ENCODE results near the gene ZFAND3.

Gene ZFAND3, protein sequence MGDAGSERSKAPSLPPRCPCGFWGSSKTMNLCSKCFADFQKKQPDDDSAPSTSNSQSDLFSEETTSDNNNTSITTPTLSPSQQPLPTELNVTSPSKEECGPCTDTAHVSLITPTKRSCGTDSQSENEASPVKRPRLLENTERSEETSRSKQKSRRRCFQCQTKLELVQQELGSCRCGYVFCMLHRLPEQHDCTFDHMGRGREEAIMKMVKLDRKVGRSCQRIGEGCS

DNA sequence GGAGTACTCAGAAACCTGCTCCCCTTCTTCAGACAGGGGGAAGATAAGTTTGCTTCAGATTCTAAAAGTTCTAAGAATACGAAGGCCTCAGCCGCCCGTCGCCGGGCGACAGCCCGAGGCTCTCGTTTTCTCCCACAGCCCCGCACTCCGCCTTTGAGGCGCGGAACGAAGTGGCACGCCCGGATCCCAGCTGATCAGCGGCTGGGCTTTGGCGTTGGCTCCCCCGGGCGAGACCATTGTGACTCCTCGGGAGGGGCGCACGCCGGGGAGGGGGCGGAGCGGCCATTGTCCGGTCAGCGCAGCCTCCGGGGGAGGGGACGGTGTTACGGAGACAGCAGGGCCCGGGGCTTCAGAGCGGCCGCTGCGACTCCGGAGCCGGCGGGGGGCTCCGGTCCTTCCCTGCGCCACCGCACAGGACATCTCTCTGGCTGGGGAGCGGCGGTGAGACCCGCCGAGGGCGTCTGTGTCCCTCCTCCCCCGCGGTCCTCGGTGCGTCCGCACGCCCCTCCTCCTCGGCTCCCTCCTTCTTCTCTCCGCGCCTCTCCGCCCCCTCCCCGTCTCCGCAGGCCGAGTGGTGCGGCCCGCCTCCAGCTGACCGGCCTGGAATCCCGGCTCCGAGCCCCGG is at the start of gene ZFAND3:
ZFAND3 (plus strand) TSS at position 551 of the 625 bp plus-strand sequence. CDS start 219 bp downstream, outside the sequence.
- DNase-seq, result peak; percentile 96

GRCh38 chr6:37774028-37774680 is 45.4 kb upstream of the ZFAND3 start:
- DNase-seq, result no peak

- DNase-seq, result no peak
These were observed 43.0 kb upstream of the ZFAND3 start for GRCh38 chr6:37776566-37776965.

- DNase-seq, result no peak
These were observed 42.2 kb upstream of the ZFAND3 start for GRCh38 chr6:37777272-37777834.

DNA sequence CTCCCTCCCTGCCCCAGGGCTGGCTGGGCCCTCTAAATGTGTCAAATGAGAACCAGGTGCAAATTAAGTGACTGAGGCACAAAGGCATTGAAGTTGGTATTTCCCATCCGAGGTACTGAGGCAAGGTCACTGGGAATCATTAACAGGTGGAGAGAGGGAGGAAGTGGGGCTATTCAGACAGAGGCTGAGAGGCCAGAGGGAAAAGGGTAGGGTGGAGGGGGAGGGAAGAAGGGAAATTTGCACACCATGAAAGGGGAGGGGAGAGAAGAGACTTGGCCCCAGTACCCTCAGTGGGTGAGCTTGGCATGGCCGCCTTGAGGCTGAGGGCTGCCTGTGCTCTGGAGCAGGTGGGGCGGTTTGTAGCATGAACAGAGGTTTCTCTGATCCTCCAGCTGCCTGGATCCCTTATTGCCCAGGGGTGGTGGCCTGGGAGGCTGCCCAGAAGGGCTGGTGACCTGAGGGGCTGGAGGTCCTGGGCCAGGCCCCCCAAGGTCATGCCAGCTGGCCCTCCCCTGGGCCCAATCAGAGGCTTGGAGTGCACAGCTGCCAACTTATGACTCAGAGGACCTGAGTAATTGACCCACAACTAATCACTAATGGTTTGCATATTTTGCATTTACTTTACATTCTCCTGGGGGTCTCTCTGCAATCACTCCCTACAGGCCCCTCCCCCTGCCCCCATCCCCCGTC is 40.3 kb upstream of the ZFAND3 start:
- no peak for DNase-seq

GRCh38 chr6:37779902-37780628 is 39.5 kb upstream of the ZFAND3 start:
- no peak for DNase-seq

GRCh38 chr6:37781788-37782187 is 37.7 kb upstream of the ZFAND3 start:
- DNase-seq, result no peak

DNA sequence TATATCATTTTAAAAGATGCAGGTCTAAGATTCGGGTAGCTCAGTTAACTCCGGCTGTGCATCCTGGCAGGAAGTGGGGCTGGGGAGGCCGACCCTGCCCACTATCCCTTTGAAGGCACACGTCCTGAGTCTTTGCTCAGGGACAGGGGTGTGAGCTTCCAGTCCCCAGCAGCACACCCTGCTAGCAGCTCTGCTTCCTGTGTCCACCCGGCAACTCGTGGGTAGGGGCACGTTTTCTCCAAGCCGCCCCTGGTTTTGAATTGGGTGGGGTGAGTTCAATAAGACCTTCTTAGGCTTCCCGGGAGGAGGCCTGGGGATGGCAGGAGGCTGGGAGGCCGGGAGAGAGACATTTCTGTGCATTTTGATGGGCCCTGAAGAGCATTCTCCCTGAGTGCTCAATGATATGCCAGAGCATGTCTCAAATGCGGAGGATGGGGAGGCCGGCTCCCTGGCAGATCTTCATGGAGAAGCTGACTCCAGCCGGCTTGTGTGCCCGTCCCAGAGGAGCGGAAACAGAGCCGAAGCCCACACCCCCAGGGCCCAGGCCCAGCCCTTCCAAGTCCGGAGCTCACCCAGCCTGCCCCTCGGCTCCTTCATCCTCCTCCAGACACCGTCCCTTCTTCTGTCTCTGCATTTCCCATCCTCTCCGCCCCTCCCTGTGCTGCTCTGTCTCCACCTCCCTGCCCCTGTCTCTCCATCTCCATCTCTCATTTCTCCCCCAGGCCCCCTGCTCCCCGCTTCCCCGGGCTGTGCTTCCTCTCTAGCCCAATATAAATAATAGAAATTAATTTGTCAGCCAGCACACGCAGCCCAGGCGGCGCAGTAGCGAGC is 36.3 kb upstream of the ZFAND3 start:
- DNase-seq, result no peak

GRCh38 chr6:37783856-37784584 is 35.5 kb upstream of the ZFAND3 start:
- DNase-seq, result peak; percentile 6

- peak; percentile 76 for DNase-seq
These were observed 35.0 kb upstream of the ZFAND3 start for GRCh38 chr6:37784585-37784967.

GRCh38 chr6:37785002-37785662 is 34.4 kb upstream of the ZFAND3 start:
- DNase-seq, result no peak

GRCh38 chr6:37785663-37786270 is 33.8 kb upstream of the ZFAND3 start:
- no peak for DNase-seq

GRCh38 chr6:37787216-37787615 is 32.3 kb upstream of the ZFAND3 start:
- DNase-seq, result no peak

DNA sequence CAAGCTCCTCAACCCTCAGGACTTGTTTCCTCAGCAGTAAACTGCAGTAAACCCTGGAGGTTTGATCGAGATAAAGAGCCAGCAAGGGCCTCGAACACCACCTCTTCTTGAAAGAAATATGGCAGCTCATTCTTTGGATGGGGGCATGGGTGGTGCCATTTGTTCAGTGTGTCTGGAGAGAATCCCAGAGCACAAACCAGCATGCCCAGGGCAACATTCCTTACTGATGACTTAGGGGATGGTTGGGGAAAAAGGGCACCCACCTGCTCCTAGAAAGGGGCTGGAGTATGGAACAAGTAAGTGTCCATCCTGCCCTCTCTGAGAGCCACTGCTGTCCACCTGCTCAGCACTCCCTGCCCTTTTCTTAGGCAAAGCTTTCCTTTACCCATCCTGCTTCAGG is 31.3 kb upstream of the ZFAND3 start:
- DNase-seq, result no peak

- DNase-seq, result peak; percentile 94
These were observed 28.2 kb upstream of the ZFAND3 start for GRCh38 chr6:37791156-37791919.

GRCh38 chr6:37792457-37793033 is 27.0 kb upstream of the ZFAND3 start:
- no peak for DNase-seq

DNA sequence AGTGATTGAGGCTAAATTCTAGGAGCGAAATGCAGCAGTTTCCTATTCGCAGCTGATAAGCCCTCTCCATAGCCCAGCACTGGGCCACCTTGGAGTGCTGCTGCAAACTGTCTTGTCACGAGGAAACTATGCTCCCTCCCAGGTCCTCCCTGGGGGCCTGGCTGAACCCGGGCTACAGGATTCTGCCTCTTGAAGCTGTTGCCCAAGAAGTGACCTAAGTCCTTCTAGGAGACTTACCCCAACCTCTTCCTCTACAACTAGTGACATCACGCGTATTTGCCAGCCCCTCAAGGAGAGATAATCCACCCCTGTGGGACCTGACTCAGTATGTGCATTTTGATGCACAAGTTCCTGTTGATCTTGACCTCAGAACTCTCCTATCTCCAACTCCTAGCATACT is 26.5 kb upstream of the ZFAND3 start:
- DNase-seq, result no peak

DNA sequence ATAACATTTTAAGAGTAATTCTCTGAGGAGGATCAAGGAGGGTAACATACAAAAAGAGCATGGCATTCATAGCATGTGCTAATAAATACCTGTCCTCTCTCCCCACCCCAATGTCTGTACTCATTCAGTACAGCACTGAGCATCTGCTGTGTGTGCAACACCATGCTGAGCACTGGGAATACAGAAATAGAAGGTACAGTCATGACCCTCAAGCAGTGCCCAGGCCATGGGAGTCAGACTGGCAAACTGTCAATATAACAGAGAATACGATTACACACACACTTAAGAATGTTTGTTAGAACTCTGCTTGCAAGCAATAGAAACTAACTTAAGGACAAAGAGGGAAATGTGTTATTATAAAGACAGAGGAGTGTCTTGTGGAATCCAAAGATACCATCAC is 24.7 kb upstream of the ZFAND3 start:
- no peak for DNase-seq

All from hematopoietic multipotent progenitor cell treated with erythropoietin and hydrocortisone succinate and interleukin-3 and kit ligand, for 8 days (in vitro differentiated cells).